ENCODE measurements around the gene REXO4. TPM values are rescaled to one million over a fixed set of nuclear protein-coding genes. Genes with fewer than 3 reads are reported as not detected.

Gene REXO4
- total and polyA plus RNA-seq, 2 experiments from 2014 or later, result 31.1 to 36.3 TPM

GRCh38 chr9:133464638-133465037 is 46.8 kb upstream of the REXO4 start:
- no peaks in the 10 kb centered on the region for H3K9me3 Mint-ChIP-seq
- Histone ChIP-seq H3K36me3 (ENCODE audit: insufficient read depth) (no peaks in the 10 kb centered on the region), H3K4me2 (no peak overlapping the region), H3K79me2 (replicated peaks; ENCODE audit: insufficient read depth) (peaks cover 13% of the 10 kb centered on the region; the same call in 1 of the 2 replicates), H3F3A (replicated peaks; ENCODE audit: low read depth) (peaks cover 12% of the 10 kb centered on the region; the same call in 1 of the 2 replicates), H3K9me2 (ENCODE audit: insufficient read depth) (no peaks in the 10 kb centered on the region), H2AFZ (no peak overlapping the region), H3K27me3 (ENCODE audit: insufficient read depth) (no peaks in the 10 kb centered on the region), H3K4me3 (no peak overlapping the region), H3K27ac (ENCODE audit: low read depth) (no peak overlapping the region), H4K20me1 (replicated peaks; ENCODE audit: insufficient read depth) (peaks cover 3% of the 10 kb centered on the region; the same call in 1 of the 2 replicates), H3K4me1 (ENCODE audit: insufficient read depth) (peaks cover 6% of the 10 kb centered on the region; the same call in 1 of the 2 replicates)
- H3K4me1 Mint-ChIP-seq, result peaks cover 17% of the 10 kb centered on the region
- peaks cover 3% of the 10 kb centered on the region; the same call in 1 of the 3 replicates for H3K36me3 Mint-ChIP-seq (ENCODE audit: low read depth)
- DNase-seq (ENCODE audit: low spot score) (no peak), ATAC-seq (no peak)
- TF ChIP-seq EZH2 (IDR thresholded peaks at IDR 0.05; ENCODE audit: low read depth, unreplicated experiment) (no peak), POLR2AphosphoS5 (IDR thresholded peaks at IDR 0.05; ENCODE audit: low read depth) (no peak)
- H3K27me3 Mint-ChIP-seq (ENCODE audit: insufficient read depth, low read depth, poor library complexity), result peaks cover 13% of the 10 kb centered on the region
- no peak overlapping the region for H3K27ac Mint-ChIP-seq
- H3K4me3 Mint-ChIP-seq, result no peak overlapping the region

GRCh38 chr9:133463864-133464615 is 46.2 kb upstream of the REXO4 start:
- H3K27ac ChIP-seq (ENCODE audit: low read depth), result no peak overlapping the region
- Mint-ChIP-seq H3K9me3 (no peaks in the 10 kb centered on the region), H3K27me3 (ENCODE audit: insufficient read depth, low read depth, poor library complexity) (peaks cover 13% of the 10 kb centered on the region), H3K36me3 (ENCODE audit: low read depth) (peaks cover 3% of the 10 kb centered on the region; the same call in 1 of the 3 replicates), H3K27ac (no peak overlapping the region), H3K4me1 (peaks cover 17% of the 10 kb centered on the region), H3K4me3 (no peak overlapping the region)
- H3F3A ChIP-seq (replicated peaks; ENCODE audit: low read depth), result peaks cover 12% of the 10 kb centered on the region; the same call in 1 of the 2 replicates
- no peak for TF ChIP-seq STAT1 (IDR thresholded peaks at IDR 0.05; ENCODE audit: unreplicated experiment)
- no peak for TF ChIP-seq ZNF331 (CRISPR knock-in tag; IDR thresholded peaks at IDR 0.05; ENCODE audit: low read depth)
- TF ChIP-seq JUNB (IDR thresholded peaks at IDR 0.05; ENCODE audit: unreplicated experiment), result no peak
- no peak for TF ChIP-seq POLR2AphosphoS5 (IDR thresholded peaks at IDR 0.05; ENCODE audit: low read depth)
- TF ChIP-seq ETS1 (IDR thresholded peaks at IDR 0.05), result no peak
- TF ChIP-seq EZH2phosphoT487 (IDR thresholded peaks at IDR 0.05; ENCODE audit: unreplicated experiment), result no peak
- no peak for TF ChIP-seq NANOG (IDR thresholded peaks at IDR 0.05; ENCODE audit: borderline replicate concordance)
- TF ChIP-seq EZH2 (IDR thresholded peaks at IDR 0.05; ENCODE audit: low read depth, unreplicated experiment), result no peak
- no peak for TF ChIP-seq CREB1 (CRISPR knock-in tag; IDR thresholded peaks at IDR 0.05; ENCODE audit: low read depth)
- no peak overlapping the region for H2AFZ ChIP-seq
- H3K4me3 ChIP-seq, result no peak overlapping the region
- H3K27me3 ChIP-seq (ENCODE audit: insufficient read depth), result no peaks in the 10 kb centered on the region
- ATAC-seq, result no peak
- H3K79me2 ChIP-seq (replicated peaks; ENCODE audit: insufficient read depth), result peaks cover 13% of the 10 kb centered on the region; the same call in 1 of the 2 replicates
- DNase-seq (ENCODE audit: low spot score), result no peak
- H4K20me1 ChIP-seq (replicated peaks; ENCODE audit: insufficient read depth), result peaks cover 3% of the 10 kb centered on the region; the same call in 1 of the 2 replicates
- H3K36me3 ChIP-seq (ENCODE audit: insufficient read depth), result no peaks in the 10 kb centered on the region
- no peak overlapping the region for H3K4me2 ChIP-seq
- no peaks in the 10 kb centered on the region for H3K9me2 ChIP-seq (ENCODE audit: insufficient read depth)
- peaks cover 9% of the 10 kb centered on the region; the same call in 1 of the 2 replicates for H3K4me1 ChIP-seq (ENCODE audit: insufficient read depth)

Measured in GM23338 (cell line).